Activated CD4-positive, alpha-beta T cell treated with anti-CD3 and anti-CD28 coated beads for 48 hours (primary cell): ENCODE results near the gene PLEK.
"Not testable (repeated sequence)": the region's sequence is repeated elsewhere in the genome, so short reads cannot be mapped to it uniquely, and the experiment has no call there.

Source experiments
- DNase-seq: peaks from one replicate; pipeline ENCODE4 v3.0.0-alpha.2; 2020

The PLEK gene

DNA sequence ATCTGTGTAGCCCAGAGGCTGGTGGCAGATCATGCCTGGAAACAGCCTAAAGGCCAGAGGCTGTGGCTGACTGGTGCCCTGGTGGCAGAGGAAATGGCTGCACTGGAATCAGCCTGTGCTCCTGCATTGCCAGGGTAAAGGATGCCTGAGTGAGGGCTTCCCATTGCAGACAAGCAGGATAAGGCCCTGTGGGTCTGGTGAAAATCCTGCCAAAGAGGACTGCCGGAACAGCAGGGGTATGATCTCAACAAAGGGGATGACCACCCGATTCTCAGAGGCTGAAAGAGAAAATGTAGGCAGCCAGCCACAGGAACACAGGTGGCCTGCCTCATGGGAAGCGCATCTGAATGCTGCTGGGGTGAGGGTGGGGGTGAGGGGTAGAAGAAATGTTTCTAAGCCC lies 53.8 kb downstream of the PLEK start:
- DNase-seq, result no peak

GRCh38 chr2:68420254-68420910 lies 55.3 kb downstream of the PLEK start:
- no peak for DNase-seq

DNA sequence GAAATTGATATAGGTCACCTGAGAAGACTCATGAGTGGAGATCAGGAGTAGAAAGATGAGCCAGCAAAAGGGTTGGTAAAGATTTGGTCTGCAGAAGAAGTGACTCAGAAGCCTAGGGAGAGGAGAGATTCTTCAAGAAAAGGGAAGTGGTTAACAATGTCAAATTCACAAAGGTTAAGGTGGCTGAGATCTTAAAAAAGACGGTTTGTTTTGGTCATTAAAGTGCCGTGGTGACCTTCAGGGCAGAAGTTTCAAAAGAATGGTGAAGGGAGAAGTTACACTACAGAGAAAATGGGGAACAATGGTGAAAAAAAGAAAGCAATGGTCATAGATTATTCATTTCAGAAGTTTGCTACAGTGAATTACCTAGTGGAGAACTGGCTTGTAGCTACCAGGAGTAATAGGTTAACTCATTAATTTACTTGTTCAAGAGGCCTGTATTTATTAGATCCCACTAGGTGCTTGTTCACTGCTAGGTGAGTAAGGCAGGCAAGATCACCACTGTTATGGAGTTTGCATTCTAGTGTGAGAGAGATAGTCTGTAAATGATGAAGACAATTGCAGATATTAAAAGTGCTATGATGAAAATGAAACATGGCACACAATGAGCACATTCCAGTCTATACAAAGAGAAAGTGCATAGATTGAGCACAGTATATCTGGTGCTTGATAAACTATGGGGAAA lies 59.0 kb downstream of the PLEK start:
- DNase-seq, result no peak

- DNase-seq, result no peak
Measured at GRCh38 chr2:68425503-68425902, 60.4 kb downstream of the PLEK start.

DNA sequence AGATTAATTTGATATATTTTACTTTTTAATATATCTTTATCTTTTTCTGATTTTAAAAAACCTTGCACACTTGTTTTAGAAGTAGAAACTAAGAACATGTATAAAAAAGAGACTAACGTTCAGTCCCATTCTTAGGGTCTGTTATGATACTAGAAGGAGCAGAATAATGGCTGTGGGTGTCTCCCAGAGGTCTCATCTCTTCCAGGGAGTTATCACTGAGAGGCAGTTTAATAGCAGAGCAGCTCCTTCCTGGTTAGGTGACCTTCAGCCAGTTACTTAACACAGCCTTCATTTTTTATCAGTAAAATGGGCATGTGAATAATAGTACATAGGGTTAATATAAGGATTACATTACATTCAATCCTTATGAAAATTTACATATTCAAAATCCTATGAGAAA lies 61.4 kb downstream of the PLEK start:
- DNase-seq, result no peak

- no peak for DNase-seq
Measured at GRCh38 chr2:68426848-68427579, 61.9 kb downstream of the PLEK start.

DNA sequence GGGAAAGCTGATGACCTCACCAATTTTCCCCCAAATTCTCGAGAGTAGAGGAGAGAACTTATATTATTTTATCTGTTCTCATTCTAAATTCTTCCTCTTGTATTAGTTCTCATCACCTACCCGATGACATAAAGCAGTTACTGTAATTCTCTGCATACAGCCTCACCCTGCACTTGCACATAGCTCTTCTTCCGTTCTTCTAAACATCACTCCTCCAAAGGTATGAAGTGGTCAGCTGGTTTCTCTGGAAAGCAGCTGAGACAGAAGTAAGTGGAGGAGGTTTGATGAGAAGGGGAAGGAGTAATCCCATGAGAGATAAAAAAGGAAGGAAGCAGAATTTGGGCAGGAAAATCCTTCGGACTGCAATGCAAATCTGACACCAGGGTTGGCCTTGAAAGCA lies 63.0 kb downstream of the PLEK start:
- DNase-seq, result no peak

GRCh38 chr2:68428746-68429145 lies 63.7 kb downstream of the PLEK start:
- no peak for DNase-seq

- no peak for DNase-seq
Measured at GRCh38 chr2:68429311-68429826, 64.3 kb downstream of the PLEK start.

DNA sequence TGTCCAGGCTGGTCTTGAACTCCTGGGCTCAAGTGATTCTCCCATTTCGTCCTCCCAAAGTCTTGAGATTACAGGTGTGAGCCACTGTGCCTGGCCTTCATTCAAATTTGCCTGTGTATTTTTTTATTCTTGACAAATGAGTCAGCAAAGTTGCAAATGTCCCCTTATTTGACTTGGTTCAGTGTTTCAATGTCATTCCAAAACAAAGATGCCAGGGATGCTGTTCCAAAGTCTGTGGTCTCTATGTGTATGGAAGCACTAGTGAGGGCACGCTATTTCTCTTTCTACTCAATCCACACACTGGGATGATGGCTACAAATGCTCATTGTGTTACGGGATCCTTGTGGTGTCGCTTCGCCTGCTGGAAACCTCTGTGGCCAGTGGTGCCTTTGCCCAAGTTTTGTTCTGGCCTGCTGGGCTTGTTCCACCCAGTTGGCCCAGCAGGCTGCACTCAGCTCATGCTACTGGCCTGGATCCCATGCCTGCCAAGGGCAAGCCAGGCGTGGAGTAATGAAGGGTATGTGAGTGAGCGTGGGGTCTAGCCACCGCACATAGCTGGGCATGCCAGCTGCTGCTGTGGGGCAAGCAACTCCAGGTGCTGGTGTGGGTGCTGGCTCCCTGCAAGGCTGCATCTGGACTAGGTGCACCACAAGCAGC lies 66.4 kb downstream of the PLEK start:
- no peak for DNase-seq

GRCh38 chr2:68432696-68433658 lies 67.9 kb downstream of the PLEK start:
- DNase-seq, result no peak

- DNase-seq, result no peak
Measured at GRCh38 chr2:68434981-68435380, 69.9 kb downstream of the PLEK start.

DNA sequence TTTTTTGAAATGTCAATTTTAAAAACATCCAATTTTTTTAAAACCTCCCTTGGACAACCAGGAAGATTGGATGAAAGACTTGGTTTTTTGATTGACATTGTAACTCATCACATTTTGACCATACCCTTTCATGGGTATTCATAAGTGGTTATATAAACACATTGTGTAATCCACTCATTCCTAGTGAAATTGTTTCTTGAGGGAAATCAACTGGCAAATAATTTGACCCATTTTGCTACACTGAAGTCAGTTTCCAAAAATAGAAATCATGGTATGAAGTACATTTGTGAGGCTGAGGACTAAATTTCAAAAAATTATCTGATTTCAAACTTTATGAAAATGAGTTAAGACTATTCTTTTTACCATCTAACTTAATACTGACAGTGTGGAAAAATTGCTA lies 70.5 kb downstream of the PLEK start:
- no peak for DNase-seq

DNA sequence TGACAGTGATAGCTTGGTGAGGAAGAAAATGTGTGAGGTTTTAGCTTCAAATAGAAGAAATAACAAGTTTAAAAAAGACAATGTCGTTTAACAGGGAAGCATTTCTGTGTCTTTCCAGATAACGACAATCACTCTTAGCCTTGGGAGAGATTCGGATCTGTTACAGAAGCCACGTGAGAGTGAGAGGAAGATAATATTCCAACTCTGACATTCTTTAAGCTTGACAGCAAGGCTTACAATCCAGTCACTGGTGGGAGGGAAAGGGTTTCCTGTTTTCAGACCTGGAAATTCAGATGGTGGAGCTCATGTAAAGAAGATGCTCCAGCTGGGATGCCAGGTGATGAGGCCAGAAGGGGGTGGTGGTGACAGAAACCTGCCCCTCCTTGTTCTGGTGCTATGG lies 71.2 kb downstream of the PLEK start:
- no peak for DNase-seq

GRCh38 chr2:68438455-68439303 lies 73.6 kb downstream of the PLEK start:
- DNase-seq, result no peak

GRCh38 chr2:68441179-68441993 lies 76.3 kb downstream of the PLEK start:
- peak; percentile 88 for DNase-seq

DNA sequence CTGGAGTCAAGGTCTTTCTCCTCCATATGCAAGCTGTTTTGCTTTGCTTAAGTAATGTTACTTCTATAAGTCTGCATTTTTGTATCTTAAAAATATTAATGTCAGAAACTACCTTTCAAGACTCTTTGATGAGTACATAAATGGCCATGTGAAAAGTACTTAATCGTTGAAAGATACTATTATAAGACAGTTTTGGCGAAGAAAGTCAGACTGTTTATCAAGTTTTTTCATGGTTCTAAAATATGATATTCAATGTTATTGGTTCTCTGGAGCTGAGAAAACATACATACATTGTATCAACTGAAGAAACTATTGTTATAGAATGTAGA lies 76.9 kb downstream of the PLEK start:
- no peak for DNase-seq

GRCh38 chr2:68446425-68446824 lies 81.3 kb downstream of the PLEK start:
- not testable (repeated sequence) for DNase-seq
